DOHH2 (cell line): ENCODE measurements around the gene ARFGAP2.
"Not testable (repeated sequence)": the region's sequence is repeated elsewhere in the genome, so short reads cannot be mapped to it uniquely, and the experiment has no call there.

Experiments
- H3F3A ChIP-seq: fragments of 200-600 bp; sonication (generic), shearing (Covaris generic); 2 replicates; pipeline ENCODE4 v1.6.0; 2016; ENCODE audit warnings: antibody characterized with exemption, mild to moderate bottlenecking; ENCODE audit not compliant: control insufficient read depth, insufficient read depth
- H3K27ac ChIP-seq: fragments of 200-600 bp; sonication (generic); 2 replicates; pipeline ENCODE4 v1.5.1; 2014; ENCODE audit warnings: low read depth, mild to moderate bottlenecking, low read length, moderate library complexity
- H3K27me3 ChIP-seq: fragments of 200-600 bp; sonication (generic); 2 replicates; pipeline ENCODE4 v1.6.1; 2014; ENCODE audit warnings: mild to moderate bottlenecking, low read length, mixed read lengths; ENCODE audit not compliant: control insufficient read depth
- H3K36me3 ChIP-seq: fragments of 200-600 bp; sonication (generic); 2 replicates; pipeline ENCODE4 v1.6.1; 2014; ENCODE audit warnings: mild to moderate bottlenecking, low read length, moderate library complexity, mixed read lengths; ENCODE audit not compliant: control insufficient read depth
- H3K4me1 ChIP-seq: fragments of 200-600 bp; sonication (generic); 2 replicates; pipeline ENCODE4 v1.6.1; 2014; ENCODE audit warnings: mild to moderate bottlenecking, low read length, mixed read lengths; ENCODE audit not compliant: control insufficient read depth
- H3K4me2 ChIP-seq: fragments of 200-600 bp; sonication (generic); 2 replicates; pipeline ENCODE4 v1.6.0; 2014; ENCODE audit warnings: mild to moderate bottlenecking, low read length, moderate library complexity
- H3K4me3 ChIP-seq: fragments of 200-600 bp; sonication (generic); 2 replicates; pipeline ENCODE4 v1.5.1; 2014; ENCODE audit warnings: mild to moderate bottlenecking, low read length, mixed read lengths
- H3K79me2 ChIP-seq: fragments of 200-600 bp; sonication (generic); 2 replicates; pipeline ENCODE4 v1.6.1; 2014; ENCODE audit warnings: mild to moderate bottlenecking, low read length, mixed read lengths; ENCODE audit not compliant: control insufficient read depth
- H3K9me2 ChIP-seq: fragments of 200-600 bp; sonication (generic); replicated peaks from 2 replicates; pipeline ENCODE4 v1.6.1; 2014; ENCODE audit warnings: mild to moderate bottlenecking, low read length, mixed read lengths; ENCODE audit not compliant: control insufficient read depth
- H3K9me3 ChIP-seq: fragments of 200-600 bp; sonication (generic); 2 replicates; pipeline ENCODE4 v1.6.1; 2014; ENCODE audit warnings: antibody characterized with exemption, low read length, mixed read lengths; ENCODE audit not compliant: control insufficient read depth, insufficient read depth
- H4K20me1 ChIP-seq: fragments of 200-600 bp; sonication (generic); 2 replicates; pipeline ENCODE4 v1.6.0; 2014; ENCODE audit warnings: low read depth, mild to moderate bottlenecking, antibody characterized with exemption, low read length, moderate library complexity; ENCODE audit not compliant: control insufficient read depth, insufficient read depth
- EZH2phosphoT487 ChIP-seq: fragments of 200-600 bp; sonication (generic); IDR thresholded peaks from 2 replicates; pipeline ENCODE4 v1.6.1; 2017; ENCODE audit warnings: borderline replicate concordance, mild to moderate bottlenecking, antibody characterized with exemption, low read length, moderate library complexity, mixed read lengths
- TF ChIP-seq, protein P1 (sequence below): fragments of 200-600 bp; sonication (generic); IDR thresholded peaks from one replicate; pipeline ENCODE4 v1.5.1; 2014; ENCODE audit warnings: antibody characterized with exemption, mild to moderate bottlenecking, low read depth, low read length; ENCODE audit not compliant: poor library complexity, severe bottlenecking

Gene ARFGAP2

DNA sequence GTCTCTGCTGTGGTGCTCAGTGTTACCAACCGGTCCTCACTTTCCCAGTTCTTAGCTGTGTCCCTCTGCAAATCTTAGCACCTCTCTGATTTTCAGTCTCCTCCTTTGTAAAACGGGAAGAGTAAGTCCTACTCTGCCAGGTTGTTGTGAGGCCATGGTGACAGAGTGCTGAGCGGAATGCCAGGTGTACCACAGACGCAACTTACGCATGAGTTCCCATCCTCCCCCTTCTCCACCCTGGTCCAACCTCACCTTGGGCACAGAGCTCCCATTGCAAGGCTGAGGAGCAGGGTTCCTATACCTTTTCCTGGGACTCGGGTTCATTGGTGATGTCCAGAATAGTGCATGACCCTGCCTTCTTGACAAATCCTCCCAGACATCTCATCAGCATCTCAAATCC, 30.8 kb upstream of the ARFGAP2 start:
- Histone ChIP-seq H3K27me3 (peaks cover 2% of the 10 kb centered on the region; the same call in 1 of the 2 replicates), H3K9me3 (no peaks in the 10 kb centered on the region), H4K20me1 (no peaks in the 10 kb centered on the region), H3F3A (no peaks in the 10 kb centered on the region), H3K4me2 (no peak overlapping the region), H3K4me3 (no peak overlapping the region), H3K27ac (no peak overlapping the region), H3K4me1 (no peaks in the 10 kb centered on the region), H3K36me3 (no peaks in the 10 kb centered on the region), H3K79me2 (no peaks in the 10 kb centered on the region), H3K9me2 (no peaks in the 10 kb centered on the region)
- no peak for TF ChIP-seq EZH2phosphoT487
- TF ChIP-seq, protein P1, sequence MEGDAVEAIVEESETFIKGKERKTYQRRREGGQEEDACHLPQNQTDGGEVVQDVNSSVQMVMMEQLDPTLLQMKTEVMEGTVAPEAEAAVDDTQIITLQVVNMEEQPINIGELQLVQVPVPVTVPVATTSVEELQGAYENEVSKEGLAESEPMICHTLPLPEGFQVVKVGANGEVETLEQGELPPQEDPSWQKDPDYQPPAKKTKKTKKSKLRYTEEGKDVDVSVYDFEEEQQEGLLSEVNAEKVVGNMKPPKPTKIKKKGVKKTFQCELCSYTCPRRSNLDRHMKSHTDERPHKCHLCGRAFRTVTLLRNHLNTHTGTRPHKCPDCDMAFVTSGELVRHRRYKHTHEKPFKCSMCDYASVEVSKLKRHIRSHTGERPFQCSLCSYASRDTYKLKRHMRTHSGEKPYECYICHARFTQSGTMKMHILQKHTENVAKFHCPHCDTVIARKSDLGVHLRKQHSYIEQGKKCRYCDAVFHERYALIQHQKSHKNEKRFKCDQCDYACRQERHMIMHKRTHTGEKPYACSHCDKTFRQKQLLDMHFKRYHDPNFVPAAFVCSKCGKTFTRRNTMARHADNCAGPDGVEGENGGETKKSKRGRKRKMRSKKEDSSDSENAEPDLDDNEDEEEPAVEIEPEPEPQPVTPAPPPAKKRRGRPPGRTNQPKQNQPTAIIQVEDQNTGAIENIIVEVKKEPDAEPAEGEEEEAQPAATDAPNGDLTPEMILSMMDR = no peak

- H3F3A ChIP-seq, H3K27ac ChIP-seq, H3K4me3 ChIP-seq, H3K9me2 ChIP-seq, H3K79me2 ChIP-seq, H3K4me1 ChIP-seq, H3K27me3 ChIP-seq, H4K20me1 ChIP-seq, H3K36me3 ChIP-seq, H3K9me3 ChIP-seq, H3K4me2 ChIP-seq: not testable (repeated sequence)
These were observed 29.9 kb upstream of the ARFGAP2 start for GRCh38 chr11:47206577-47206976.

DNA sequence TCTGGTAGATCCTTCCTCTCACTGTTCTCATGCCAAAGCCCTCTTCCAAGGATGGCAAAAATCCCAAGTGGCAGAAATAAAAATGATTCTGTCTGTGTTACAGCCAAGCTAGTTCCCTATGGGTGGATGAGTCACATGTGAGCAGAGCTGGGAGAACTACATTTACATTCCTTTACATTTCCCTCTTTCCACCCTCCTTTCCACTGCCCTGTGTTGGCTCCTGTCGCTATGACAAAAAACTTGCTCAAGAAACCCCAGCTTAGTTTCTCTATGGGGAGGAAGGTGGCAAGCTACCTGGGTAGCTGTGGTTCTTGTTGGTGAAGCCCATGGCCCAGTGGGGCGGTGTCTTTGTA, 27.9 kb upstream of the ARFGAP2 start:
- no peak overlapping the region for H3K27ac ChIP-seq
- TF ChIP-seq EZH2phosphoT487 = no peak
- TF ChIP-seq, protein P1 = no peak
- no peaks in the 10 kb centered on the region for H3K4me1 ChIP-seq
- H4K20me1 ChIP-seq = no peaks in the 10 kb centered on the region
- H3K4me3 ChIP-seq = no peak overlapping the region
- H3K79me2 ChIP-seq = no peaks in the 10 kb centered on the region
- H3K4me2 ChIP-seq = no peak overlapping the region
- H3K27me3 ChIP-seq = peaks cover 6% of the 10 kb centered on the region; the same call in 1 of the 2 replicates
- H3K36me3 ChIP-seq = no peaks in the 10 kb centered on the region
- no peaks in the 10 kb centered on the region for H3F3A ChIP-seq
- H3K9me2 ChIP-seq = no peaks in the 10 kb centered on the region
- H3K9me3 ChIP-seq = no peaks in the 10 kb centered on the region

DNA sequence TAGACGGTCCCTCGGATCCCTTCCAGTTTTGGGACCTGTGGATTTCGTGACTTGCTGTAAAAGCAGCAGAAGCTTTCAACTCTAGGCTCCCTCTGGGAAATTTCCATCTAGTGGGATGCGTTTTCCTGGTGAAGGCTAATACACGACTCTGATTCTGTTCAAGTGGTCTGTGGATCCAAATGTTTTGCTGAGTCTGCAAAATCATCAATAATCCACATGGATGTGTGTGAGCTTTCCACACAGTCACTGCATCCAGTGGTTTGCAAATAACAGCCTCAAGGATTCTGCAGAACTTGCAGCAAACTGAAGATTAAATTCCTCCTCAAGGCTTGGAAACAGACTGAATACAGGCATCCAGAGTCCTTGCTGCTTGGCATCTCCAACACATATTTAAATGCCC, 25.9 kb upstream of the ARFGAP2 start:
- H3K9me2 ChIP-seq = no peaks in the 10 kb centered on the region
- no peaks in the 10 kb centered on the region for H3K79me2 ChIP-seq
- H3F3A ChIP-seq = no peaks in the 10 kb centered on the region
- H3K36me3 ChIP-seq = no peaks in the 10 kb centered on the region
- no peaks in the 10 kb centered on the region for H4K20me1 ChIP-seq
- H3K4me3 ChIP-seq = no peak overlapping the region
- no peaks in the 10 kb centered on the region for H3K9me3 ChIP-seq
- peaks cover 6% of the 10 kb centered on the region; the same call in 1 of the 2 replicates for H3K27me3 ChIP-seq
- no peak for TF ChIP-seq EZH2phosphoT487
- TF ChIP-seq, protein P1 = no peak
- H3K4me1 ChIP-seq = no peaks in the 10 kb centered on the region
- H3K27ac ChIP-seq = no peak overlapping the region
- no peak overlapping the region for H3K4me2 ChIP-seq
